Measurements from ENCODE around the gene TWIST2. TPM values are rescaled to one million over a fixed set of nuclear protein-coding genes. Genes with fewer than 3 reads are reported as not detected.

The TWIST2 gene
- total RNA-seq, 2 experiments from 2014 or later: not detected

DNA sequence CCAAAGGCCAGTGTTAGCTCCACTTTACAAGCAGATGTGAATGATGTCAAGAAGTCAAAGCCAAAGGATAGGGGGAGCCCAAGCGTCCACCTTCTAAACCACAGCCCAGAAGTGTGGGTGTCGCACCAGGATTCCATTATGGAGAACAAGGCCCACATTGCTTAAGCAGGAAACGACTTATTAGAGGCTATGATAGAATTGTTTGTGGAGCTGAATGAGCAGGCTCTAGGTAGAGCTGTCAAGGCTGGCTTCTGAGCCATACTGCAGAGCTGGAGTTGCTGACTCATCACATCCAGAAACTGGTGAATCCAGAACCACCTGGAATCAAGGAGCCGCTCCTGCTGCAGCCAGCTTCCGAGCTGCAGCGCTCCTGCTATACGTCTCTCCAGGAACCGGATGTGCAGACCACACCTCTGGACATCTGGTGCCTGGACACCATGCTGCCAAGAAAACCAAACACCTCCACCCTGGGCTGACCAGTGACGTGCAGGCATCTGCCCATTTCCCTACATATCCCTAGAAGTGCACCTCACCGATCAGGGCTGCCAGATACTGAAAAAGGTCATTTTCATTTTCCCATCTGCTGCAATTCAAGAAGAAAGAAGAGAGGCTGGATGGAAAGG, 6.2 kb upstream of the TWIST2 start:
- Mint-ChIP-seq H3K27me3 (peaks cover 38% of the 10 kb centered on the region), H3K9me3 (ENCODE audit: low read depth) (no peaks in the 10 kb centered on the region), H3K27ac (no peak overlapping the region), H3K4me3 (no peak overlapping the region), H3K4me1 (no peaks in the 10 kb centered on the region), H3K36me3 (ENCODE audit: low read depth) (no peaks in the 10 kb centered on the region)
- DNase-seq: no peak
- no peak for ATAC-seq
- intact Hi-C loops (cut with DNase I, micrococcal nuclease): no loop called here
- POLR2A ChIA-PET: no interaction called here
- CTCF ChIA-PET: no interaction called here

GRCh38 chr2:238843476-238843875, 4.4 kb upstream of the TWIST2 start:
- H3K4me1 Mint-ChIP-seq: no peaks in the 10 kb centered on the region
- no peaks in the 10 kb centered on the region for H3K36me3 Mint-ChIP-seq (ENCODE audit: low read depth)
- no peak overlapping the region for H3K27ac Mint-ChIP-seq
- H3K27me3 Mint-ChIP-seq: peaks cover 34% of the 10 kb centered on the region
- ChIA-PET POLR2A (no interaction called here), CTCF (no interaction called here)
- DNase-seq (no peak), ATAC-seq (no peak)
- H3K9me3 Mint-ChIP-seq (ENCODE audit: low read depth): no peaks in the 10 kb centered on the region
- intact Hi-C loops (cut with DNase I, micrococcal nuclease): no loop called here
- no peak overlapping the region for H3K4me3 Mint-ChIP-seq

DNA sequence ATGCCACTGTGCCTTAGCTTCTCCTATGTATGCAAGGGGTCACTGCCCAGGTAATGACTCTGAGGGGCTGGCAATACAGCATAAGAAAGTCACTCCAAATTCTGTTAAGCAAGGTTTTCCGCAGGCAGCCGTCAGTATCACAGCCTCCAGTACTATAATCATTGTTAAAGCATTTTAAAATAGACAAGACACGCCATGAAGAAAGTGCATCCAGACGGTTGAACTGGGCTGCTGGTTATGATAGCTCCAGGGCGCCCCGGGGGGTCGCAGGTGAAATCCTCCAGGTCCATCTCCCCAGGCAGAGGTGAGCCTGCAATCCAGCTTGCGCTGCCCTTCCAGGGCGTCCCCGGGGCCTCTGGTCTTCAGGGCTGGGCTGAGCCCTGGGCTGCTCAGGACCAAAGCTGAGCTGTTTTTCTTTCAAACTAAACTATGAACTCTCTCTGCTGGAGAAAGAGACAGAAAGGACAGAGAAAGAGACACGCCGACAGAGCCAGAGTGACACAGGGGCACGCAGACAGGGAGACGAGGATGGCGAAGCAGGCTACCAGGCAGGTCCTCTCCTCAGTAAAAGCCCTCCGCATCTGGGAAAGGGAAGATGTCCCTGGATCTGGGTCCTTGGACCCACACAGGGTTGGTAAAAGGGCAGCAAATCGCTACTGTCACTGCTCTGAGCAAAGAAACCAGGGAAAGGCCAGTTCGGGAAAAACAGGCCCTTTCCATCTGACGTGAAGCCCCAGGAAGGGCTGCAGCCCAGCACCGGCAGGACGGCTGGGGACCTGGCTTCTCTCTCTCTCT, 2.1 kb upstream of the TWIST2 start:
- CTCF ChIA-PET: no interaction called here
- DNase-seq (no peak), ATAC-seq (no peak)
- H3K36me3 Mint-ChIP-seq (ENCODE audit: low read depth): no peaks in the 10 kb centered on the region
- POLR2A ChIA-PET: no interaction called here
- peaks cover 40% of the 10 kb centered on the region for H3K27me3 Mint-ChIP-seq
- no peak overlapping the region for H3K27ac Mint-ChIP-seq
- no peak overlapping the region for H3K4me3 Mint-ChIP-seq
- no peaks in the 10 kb centered on the region for H3K9me3 Mint-ChIP-seq (ENCODE audit: low read depth)
- H3K4me1 Mint-ChIP-seq: no peaks in the 10 kb centered on the region
- intact Hi-C loops (cut with DNase I, micrococcal nuclease): no loop called here

DNA sequence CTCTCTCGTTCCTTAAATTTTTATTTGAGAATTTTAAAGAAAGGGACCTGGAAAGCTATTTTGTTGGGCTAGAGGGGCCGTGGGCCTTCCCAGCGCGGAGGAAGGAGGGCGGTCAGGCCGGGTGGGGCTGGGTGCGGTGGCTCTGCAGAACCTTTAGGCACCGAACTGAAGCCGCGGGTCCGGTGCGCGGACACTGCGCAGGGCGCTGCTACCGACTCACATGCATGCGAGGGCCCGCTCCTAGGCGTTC, 1.6 kb upstream of the TWIST2 start:
- H3K4me1 Mint-ChIP-seq: no peaks in the 10 kb centered on the region
- intact Hi-C loops (cut with DNase I, micrococcal nuclease): no loop called here
- H3K27ac Mint-ChIP-seq: no peak overlapping the region
- ChIA-PET CTCF (no interaction called here), POLR2A (no interaction called here)
- H3K9me3 Mint-ChIP-seq (ENCODE audit: low read depth): no peaks in the 10 kb centered on the region
- H3K4me3 Mint-ChIP-seq: no peak overlapping the region
- H3K36me3 Mint-ChIP-seq (ENCODE audit: low read depth): no peaks in the 10 kb centered on the region
- ATAC-seq (no peak), DNase-seq (no peak)
- peaks cover 40% of the 10 kb centered on the region for H3K27me3 Mint-ChIP-seq

GRCh38 chr2:238846628-238847418, 1.1 kb upstream of the TWIST2 start:
- no peak for ATAC-seq
- CTCF ChIA-PET: interaction anchor here (0.6 kb wide), 1 partner anchor 1083 kb away, joined by 4 read pairs; no protein-coding TSS in a partner anchor
- POLR2A ChIA-PET: no interaction called here
- Mint-ChIP-seq H3K36me3 (ENCODE audit: low read depth) (no peaks in the 10 kb centered on the region), H3K4me1 (no peaks in the 10 kb centered on the region), H3K27me3 (peaks cover 41% of the 10 kb centered on the region), H3K9me3 (ENCODE audit: low read depth) (no peaks in the 10 kb centered on the region), H3K27ac (no peak overlapping the region), H3K4me3 (no peak overlapping the region)
- no peak for DNase-seq
- intact Hi-C loops (cut with DNase I, micrococcal nuclease): no loop called here

DNA sequence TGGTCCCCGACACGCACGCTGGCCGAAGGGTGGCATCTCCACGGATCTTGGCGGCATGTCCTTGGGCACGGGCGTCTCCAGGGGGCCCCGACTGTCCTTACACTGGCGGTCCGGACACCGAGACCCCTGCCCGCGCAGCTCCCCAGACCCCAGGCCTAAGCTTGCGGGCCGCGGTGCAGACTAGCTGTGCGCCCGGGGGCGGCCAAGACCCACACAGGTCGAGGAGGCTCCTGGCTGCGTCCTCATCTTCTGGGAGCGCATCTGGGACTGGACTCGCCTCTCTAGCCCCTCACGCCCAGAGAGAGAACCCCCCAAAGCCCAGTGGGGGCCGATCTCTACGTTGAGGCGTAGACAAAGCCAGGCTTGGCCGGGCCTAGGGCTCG, 475 bp upstream of the TWIST2 start:
- Mint-ChIP-seq H3K4me1 (no peaks in the 10 kb centered on the region), H3K9me3 (ENCODE audit: low read depth) (no peaks in the 10 kb centered on the region), H3K27me3 (peaks cover 42% of the 10 kb centered on the region), H3K27ac (no peak overlapping the region), H3K4me3 (no peak overlapping the region), H3K36me3 (ENCODE audit: low read depth) (no peaks in the 10 kb centered on the region)
- ChIA-PET CTCF (interaction anchor here (0.6 kb wide), 1 partner anchor 1084 kb away, joined by 4 read pairs; no protein-coding TSS in a partner anchor), POLR2A (no interaction called here)
- intact Hi-C loops (cut with DNase I, micrococcal nuclease): no loop called here
- ATAC-seq (no peak), DNase-seq (no peak)

GRCh38 chr2:238848691-238848975, 748 bp downstream of the TWIST2 start:
- Mint-ChIP-seq H3K36me3 (ENCODE audit: low read depth) (no peaks in the 10 kb centered on the region), H3K4me1 (no peaks in the 10 kb centered on the region), H3K27me3 (peaks cover 44% of the 10 kb centered on the region), H3K4me3 (no peak overlapping the region), H3K27ac (no peak overlapping the region), H3K9me3 (ENCODE audit: low read depth) (no peaks in the 10 kb centered on the region)
- intact Hi-C loops (cut with DNase I, micrococcal nuclease): no loop called here
- ChIA-PET CTCF (interaction anchor here (0.8 kb wide), 1 partner anchor 10 kb away, joined by 4 read pairs; no protein-coding TSS in a partner anchor), POLR2A (no interaction called here)
- no peak for DNase-seq
- ATAC-seq: no peak

- ATAC-seq: no peak
- H3K36me3 Mint-ChIP-seq (ENCODE audit: low read depth): no peaks in the 10 kb centered on the region
- peaks cover 44% of the 10 kb centered on the region for H3K27me3 Mint-ChIP-seq
- intact Hi-C loops (cut with DNase I, micrococcal nuclease): no loop called here
- H3K27ac Mint-ChIP-seq: no peak overlapping the region
- H3K9me3 Mint-ChIP-seq (ENCODE audit: low read depth): no peaks in the 10 kb centered on the region
- H3K4me1 Mint-ChIP-seq: no peaks in the 10 kb centered on the region
- no peak for DNase-seq
- H3K4me3 Mint-ChIP-seq: no peak overlapping the region
- CTCF ChIA-PET: no interaction called here
- POLR2A ChIA-PET: no interaction called here
These were observed 1.3 kb downstream of the TWIST2 start for GRCh38 chr2:238848976-238849853.

DNA sequence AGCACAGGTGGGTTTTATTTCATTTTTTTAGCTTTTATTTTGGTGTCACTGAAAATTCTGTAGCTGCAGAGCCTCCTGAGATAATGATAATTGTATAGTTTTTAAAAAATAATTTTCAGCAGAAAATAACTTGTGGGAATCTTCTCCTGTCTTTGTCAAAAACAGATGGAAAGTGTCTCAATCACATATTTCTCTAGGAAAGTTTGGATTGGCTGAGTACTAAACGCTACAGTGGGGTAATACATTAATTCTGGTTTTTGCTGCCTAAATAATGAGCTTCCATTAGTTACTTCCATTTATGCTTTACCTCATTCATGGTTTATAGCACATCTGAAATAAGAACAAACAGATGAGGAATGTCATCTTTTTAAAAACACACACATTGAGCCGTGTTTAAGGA, 2.2 kb downstream of the TWIST2 start:
- intact Hi-C loops (cut with DNase I, micrococcal nuclease): no loop called here
- Mint-ChIP-seq H3K4me3 (no peak overlapping the region), H3K36me3 (ENCODE audit: low read depth) (no peaks in the 10 kb centered on the region), H3K27me3 (peaks cover 39% of the 10 kb centered on the region), H3K4me1 (no peaks in the 10 kb centered on the region), H3K9me3 (ENCODE audit: low read depth) (no peaks in the 10 kb centered on the region), H3K27ac (no peak overlapping the region)
- POLR2A ChIA-PET: no interaction called here
- no peak for DNase-seq
- CTCF ChIA-PET: interaction anchor here (0.5 kb wide), 1 partner anchor 969 kb away, joined by 3 read pairs; no protein-coding TSS in a partner anchor
- ATAC-seq: no peak

DNA sequence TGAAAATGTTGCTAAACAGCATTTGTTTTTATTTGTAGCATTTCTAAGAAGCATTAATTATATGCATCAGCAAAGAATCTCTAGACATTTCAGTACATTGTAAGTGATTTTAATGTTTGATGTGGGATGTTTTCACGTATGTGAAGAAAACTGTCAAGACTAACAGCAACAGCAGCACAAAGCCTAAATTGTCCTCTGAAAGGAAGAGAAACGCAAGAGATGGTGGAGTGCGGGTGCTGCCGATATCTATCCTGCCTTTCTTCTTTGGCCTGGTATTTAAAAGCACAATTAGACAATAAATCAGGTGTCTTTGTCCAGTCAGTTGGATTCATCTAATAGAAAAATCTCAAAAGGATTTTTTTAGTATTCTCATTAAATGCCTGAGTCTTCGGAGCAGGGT, 3.1 kb downstream of the TWIST2 start:
- Mint-ChIP-seq H3K27ac (no peak overlapping the region), H3K27me3 (peaks cover 32% of the 10 kb centered on the region), H3K9me3 (ENCODE audit: low read depth) (no peaks in the 10 kb centered on the region), H3K36me3 (ENCODE audit: low read depth) (no peaks in the 10 kb centered on the region), H3K4me1 (no peaks in the 10 kb centered on the region), H3K4me3 (no peak overlapping the region)
- intact Hi-C loops (cut with DNase I, micrococcal nuclease): no loop called here
- no peak for DNase-seq
- CTCF ChIA-PET: no interaction called here
- POLR2A ChIA-PET: no interaction called here
- ATAC-seq: no peak

- H3K27ac Mint-ChIP-seq: no peak overlapping the region
- ChIA-PET CTCF (no interaction called here), POLR2A (no interaction called here)
- intact Hi-C loops (cut with DNase I, micrococcal nuclease): no loop called here
- no peaks in the 10 kb centered on the region for H3K4me1 Mint-ChIP-seq
- no peak for ATAC-seq
- H3K4me3 Mint-ChIP-seq: no peak overlapping the region
- DNase-seq: no peak
- H3K9me3 Mint-ChIP-seq (ENCODE audit: low read depth): no peaks in the 10 kb centered on the region
- H3K27me3 Mint-ChIP-seq: peaks cover 27% of the 10 kb centered on the region
- no peaks in the 10 kb centered on the region for H3K36me3 Mint-ChIP-seq (ENCODE audit: low read depth)
These were observed 3.9 kb downstream of the TWIST2 start for GRCh38 chr2:238851761-238852160.

Data from activated CD4-positive, alpha-beta T cell treated with anti-CD3 and anti-CD28 coated beads for 36 hours (primary cell).